CD4-positive, alpha-beta T cell treated with Interleukin-12 subunit alpha and Interleukin-12 subunit beta, for 1 hour (primary cell): ENCODE data around the gene DXO.

Experiments
- DNase-seq: peaks from one replicate; pipeline ENCODE4 v3.0.0-alpha.2; 2020

DXO gene

DNA sequence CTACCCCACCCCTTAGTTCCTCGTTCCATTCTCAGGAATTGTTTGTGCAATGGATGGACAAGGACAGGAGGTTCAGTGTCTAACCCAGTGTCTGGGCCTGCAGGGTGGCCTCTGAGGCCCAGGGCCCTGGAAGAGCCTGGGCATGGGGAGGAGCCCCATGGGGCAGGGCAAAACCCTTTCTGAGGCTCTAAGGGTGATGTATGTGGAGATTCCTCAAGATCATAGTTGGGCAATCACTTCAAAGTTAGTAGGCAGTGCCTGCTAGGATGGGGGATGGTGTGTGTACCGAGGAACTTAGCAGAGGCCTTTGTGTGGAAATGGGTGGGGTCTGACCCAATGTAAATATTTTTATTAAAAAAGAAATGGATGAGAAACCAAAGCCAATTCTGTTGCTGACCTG, 51.1 kb downstream of the DXO start:
- DNase-seq = no peak
